ENCODE measurements around the gene GIMAP7. TPM values are rescaled to one million over a fixed set of nuclear protein-coding genes. Genes with fewer than 3 reads are reported as not detected.
"Not testable (repeated sequence)": the region's sequence is repeated elsewhere in the genome, so short reads cannot be mapped to it uniquely, and the experiment has no call there.

Gene GIMAP7
- not detected in 2 replicates for total RNA-seq (2014; rRNA removed; shearing (Covaris generic))

GRCh38 chr7:150514748-150515222, at the start of gene GIMAP7:
Gene GIMAP7, plus strand, starts transcription at chr7:150514872. Its CDS starts 5,103 bp downstream, at chr7:150519975.
- Histone ChIP-seq H3K4me3 (ENCODE audit: insufficient read depth, low read depth, low read length) (no peak within 1 kb of the TSS), H3K36me3 (replicated peaks; ENCODE audit: control insufficient read depth, insufficient read depth, low read length) (no peaks in the 10 kb centered on the region), H3K27me3 (ENCODE audit: control insufficient read depth, insufficient read depth, low read length) (no peaks in the 10 kb centered on the region; the same call in 1 of the 2 replicates)
- no peak for DNase-seq

- H3K36me3 ChIP-seq (replicated peaks; ENCODE audit: control insufficient read depth, insufficient read depth, low read length) = no peaks in the 10 kb centered on the region
- H3K4me3 ChIP-seq (ENCODE audit: insufficient read depth, low read depth, low read length) = no peak overlapping the region
- H3K27me3 ChIP-seq (ENCODE audit: control insufficient read depth, insufficient read depth, low read length) = no peaks in the 10 kb centered on the region; the same call in 1 of the 2 replicates
- no peak for DNase-seq
Observed at GRCh38 chr7:150464962-150465361, 49.7 kb upstream of the GIMAP7 start.

GRCh38 chr7:150465414-150465813, 49.3 kb upstream of the GIMAP7 start:
- no peak for DNase-seq
- no peaks in the 10 kb centered on the region; the same call in 1 of the 2 replicates for H3K27me3 ChIP-seq (ENCODE audit: control insufficient read depth, insufficient read depth, low read length)
- no peaks in the 10 kb centered on the region for H3K36me3 ChIP-seq (replicated peaks; ENCODE audit: control insufficient read depth, insufficient read depth, low read length)
- H3K4me3 ChIP-seq (ENCODE audit: insufficient read depth, low read depth, low read length) = no peak overlapping the region

- no peak for DNase-seq
- no peaks in the 10 kb centered on the region; the same call in 1 of the 2 replicates for H3K27me3 ChIP-seq (ENCODE audit: control insufficient read depth, insufficient read depth, low read length)
- no peak overlapping the region for H3K4me3 ChIP-seq (ENCODE audit: insufficient read depth, low read depth, low read length)
- no peaks in the 10 kb centered on the region for H3K36me3 ChIP-seq (replicated peaks; ENCODE audit: control insufficient read depth, insufficient read depth, low read length)
Observed at GRCh38 chr7:150466477-150466876, 48.2 kb upstream of the GIMAP7 start.

GRCh38 chr7:150468241-150468640, 46.4 kb upstream of the GIMAP7 start:
- Histone ChIP-seq H3K4me3 (ENCODE audit: insufficient read depth, low read depth, low read length) (no peak overlapping the region), H3K27me3 (ENCODE audit: control insufficient read depth, insufficient read depth, low read length) (no peaks in the 10 kb centered on the region; the same call in 1 of the 2 replicates), H3K36me3 (replicated peaks; ENCODE audit: control insufficient read depth, insufficient read depth, low read length) (no peaks in the 10 kb centered on the region)
- no peak for DNase-seq

GRCh38 chr7:150471886-150472285, 42.8 kb upstream of the GIMAP7 start:
- DNase-seq = no peak
- Histone ChIP-seq H3K36me3 (replicated peaks; ENCODE audit: control insufficient read depth, insufficient read depth, low read length) (no peaks in the 10 kb centered on the region), H3K27me3 (ENCODE audit: control insufficient read depth, insufficient read depth, low read length) (no peaks in the 10 kb centered on the region; the same call in 1 of the 2 replicates), H3K4me3 (ENCODE audit: insufficient read depth, low read depth, low read length) (no peak overlapping the region)

- no peak for DNase-seq
- H3K27me3 ChIP-seq (ENCODE audit: control insufficient read depth, insufficient read depth, low read length) = no peaks in the 10 kb centered on the region
- no peak overlapping the region for H3K4me3 ChIP-seq (ENCODE audit: insufficient read depth, low read depth, low read length)
- H3K36me3 ChIP-seq (replicated peaks; ENCODE audit: control insufficient read depth, insufficient read depth, low read length) = no peaks in the 10 kb centered on the region
Observed at GRCh38 chr7:150473902-150474301, 40.8 kb upstream of the GIMAP7 start.

- DNase-seq = no peak
- peaks cover 2% of the 10 kb centered on the region; the same call in 1 of the 2 replicates for H3K27me3 ChIP-seq (ENCODE audit: control insufficient read depth, insufficient read depth, low read length)
- no peak overlapping the region for H3K4me3 ChIP-seq (ENCODE audit: insufficient read depth, low read depth, low read length)
- H3K36me3 ChIP-seq (replicated peaks; ENCODE audit: control insufficient read depth, insufficient read depth, low read length) = no peaks in the 10 kb centered on the region
Observed at GRCh38 chr7:150476285-150476684, 38.4 kb upstream of the GIMAP7 start.

GRCh38 chr7:150476819-150477631, 37.6 kb upstream of the GIMAP7 start:
- no peak overlapping the region for H3K4me3 ChIP-seq (ENCODE audit: insufficient read depth, low read depth, low read length)
- no peak for DNase-seq
- no peaks in the 10 kb centered on the region for H3K36me3 ChIP-seq (replicated peaks; ENCODE audit: control insufficient read depth, insufficient read depth, low read length)
- peaks cover 2% of the 10 kb centered on the region; the same call in 1 of the 2 replicates for H3K27me3 ChIP-seq (ENCODE audit: control insufficient read depth, insufficient read depth, low read length)

GRCh38 chr7:150479023-150479716, 35.5 kb upstream of the GIMAP7 start:
- DNase-seq = no peak
- Histone ChIP-seq H3K4me3 (ENCODE audit: insufficient read depth, low read depth, low read length) (no peak overlapping the region), H3K27me3 (ENCODE audit: control insufficient read depth, insufficient read depth, low read length) (peaks cover 2% of the 10 kb centered on the region; the same call in 1 of the 2 replicates), H3K36me3 (replicated peaks; ENCODE audit: control insufficient read depth, insufficient read depth, low read length) (no peaks in the 10 kb centered on the region)

- DNase-seq = no peak
- Histone ChIP-seq H3K27me3 (ENCODE audit: control insufficient read depth, insufficient read depth, low read length) (peaks cover 2% of the 10 kb centered on the region; the same call in 1 of the 2 replicates), H3K36me3 (replicated peaks; ENCODE audit: control insufficient read depth, insufficient read depth, low read length) (no peaks in the 10 kb centered on the region), H3K4me3 (ENCODE audit: insufficient read depth, low read depth, low read length) (no peak overlapping the region)
Observed at GRCh38 chr7:150481186-150481920, 33.3 kb upstream of the GIMAP7 start.

- no peak overlapping the region for H3K4me3 ChIP-seq (ENCODE audit: insufficient read depth, low read depth, low read length)
- H3K27me3 ChIP-seq (ENCODE audit: control insufficient read depth, insufficient read depth, low read length) = peaks cover 2% of the 10 kb centered on the region; the same call in 1 of the 2 replicates
- H3K36me3 ChIP-seq (replicated peaks; ENCODE audit: control insufficient read depth, insufficient read depth, low read length) = no peaks in the 10 kb centered on the region
- DNase-seq = no peak
Observed at GRCh38 chr7:150481922-150482321, 32.8 kb upstream of the GIMAP7 start.

GRCh38 chr7:150483514-150483913, 31.2 kb upstream of the GIMAP7 start:
- not testable (repeated sequence) for H3K4me3 ChIP-seq (ENCODE audit: insufficient read depth, low read depth, low read length); DNase-seq; H3K27me3 ChIP-seq (ENCODE audit: control insufficient read depth, insufficient read depth, low read length); H3K36me3 ChIP-seq (replicated peaks; ENCODE audit: control insufficient read depth, insufficient read depth, low read length)

GRCh38 chr7:150484071-150484470, 30.6 kb upstream of the GIMAP7 start:
- not testable (repeated sequence) for DNase-seq; H3K27me3 ChIP-seq (ENCODE audit: control insufficient read depth, insufficient read depth, low read length); H3K36me3 ChIP-seq (replicated peaks; ENCODE audit: control insufficient read depth, insufficient read depth, low read length); H3K4me3 ChIP-seq (ENCODE audit: insufficient read depth, low read depth, low read length)
